SK-N-MC (cell line): ENCODE measurements around the gene TSSK6.

Experiments used
- DNase-seq: peaks from one replicate; pipeline ENCODE4 v3.0.0-alpha.2; 2011; ENCODE audit warnings: low read depth, low spot score
- H3K27ac ChIP-seq: fragments of 200-600 bp; sonication (generic); 2 replicates; pipeline ENCODE4 v1.5.1; 2016; ENCODE audit warnings: mixed run types
- H3K36me3 ChIP-seq: fragments of 200-600 bp; sonication (generic); 2 replicates; pipeline ENCODE4 v1.6.1; 2017; ENCODE audit warnings: antibody characterized with exemption, low read length, mixed read lengths; ENCODE audit not compliant: insufficient read depth
- H3K4me3 ChIP-seq: fragments of 200-600 bp; sonication (generic); 2 replicates; pipeline ENCODE4 v1.5.1; 2016
- H3K9ac ChIP-seq: fragments of 200-600 bp; sonication (generic); 2 replicates; pipeline ENCODE4 v1.8.0; 2017; ENCODE audit warnings: mixed run types, mixed read lengths; ENCODE audit not compliant: insufficient read length
- H3K9me3 ChIP-seq: fragments of 200-600 bp; sonication (generic); 2 replicates; pipeline ENCODE4 v1.6.1; 2017; ENCODE audit warnings: low read depth, mild to moderate bottlenecking, antibody characterized with exemption, low read length, moderate library complexity, mixed read lengths
- EZH2 ChIP-seq: fragments of 200-600 bp; sonication (generic); IDR thresholded peaks from one replicate; pipeline ENCODE4 v1.6.1; 2017; ENCODE audit warnings: antibody characterized with exemption
- FOXP2 ChIP-seq: optimal IDR thresholded peaks from 2 replicates; pipeline ENCODE3; 2011; ENCODE audit warnings: mild to moderate bottlenecking, moderate library complexity; ENCODE audit not compliant: insufficient read depth; ENCODE audit errors: extremely low read length, control extremely low read depth
- POLR2AphosphoS5 ChIP-seq: IDR thresholded peaks from 2 replicates; pipeline ENCODE4 v1.6.1; 2012; ENCODE audit warnings: mild to moderate bottlenecking, low read depth, low read length, borderline replicate concordance

TSSK6 gene

GRCh38 chr19:19548915-19549759 lies 33.8 kb upstream of the TSSK6 start:
- no peak for DNase-seq
- Histone ChIP-seq H3K4me3 (no peak overlapping the region), H3K36me3 (no peaks in the 10 kb centered on the region), H3K9me3 (no peaks in the 10 kb centered on the region), H3K27ac (no peak overlapping the region), H3K9ac (no peak overlapping the region)
- no peak for TF ChIP-seq FOXP2
- no peak for TF ChIP-seq POLR2AphosphoS5

- TF ChIP-seq POLR2AphosphoS5 (no peak), EZH2 (no peak), FOXP2 (no peak)
- H3K9me3 ChIP-seq: no peaks in the 10 kb centered on the region
- H3K36me3 ChIP-seq: no peaks in the 10 kb centered on the region
- no peak overlapping the region for H3K9ac ChIP-seq
- H3K27ac ChIP-seq: no peak overlapping the region
- H3K4me3 ChIP-seq: no peak overlapping the region
- DNase-seq: no peak
These were observed 32.5 kb upstream of the TSSK6 start for GRCh38 chr19:19547674-19548336.

DNA sequence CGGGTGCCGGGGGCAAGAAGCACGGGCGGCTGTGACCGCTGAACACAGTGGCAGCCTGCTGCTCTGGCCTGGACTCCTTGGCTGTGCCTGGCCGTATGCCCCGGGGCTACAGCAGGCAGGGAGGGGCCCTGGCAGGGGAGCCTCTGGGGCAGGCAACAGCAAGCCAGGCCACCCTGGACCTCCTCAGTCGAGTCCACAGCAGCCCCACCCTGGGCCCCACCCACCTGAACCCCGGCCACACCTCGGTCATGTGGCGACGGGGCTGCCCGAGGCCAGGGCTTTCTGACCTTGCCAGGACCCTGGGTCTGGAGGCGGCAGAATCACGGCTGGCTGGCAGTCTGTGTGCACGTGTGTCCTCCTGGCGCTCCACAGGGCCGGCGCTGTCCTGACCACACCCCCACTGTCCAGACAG lies 31.4 kb upstream of the TSSK6 start:
- H3K9ac ChIP-seq: no peak overlapping the region
- no peaks in the 10 kb centered on the region for H3K9me3 ChIP-seq
- TF ChIP-seq POLR2AphosphoS5 (no peak), EZH2 (no peak), FOXP2 (no peak)
- no peak overlapping the region for H3K4me3 ChIP-seq
- no peaks in the 10 kb centered on the region for H3K36me3 ChIP-seq
- no peak for DNase-seq
- no peak overlapping the region for H3K27ac ChIP-seq

DNA sequence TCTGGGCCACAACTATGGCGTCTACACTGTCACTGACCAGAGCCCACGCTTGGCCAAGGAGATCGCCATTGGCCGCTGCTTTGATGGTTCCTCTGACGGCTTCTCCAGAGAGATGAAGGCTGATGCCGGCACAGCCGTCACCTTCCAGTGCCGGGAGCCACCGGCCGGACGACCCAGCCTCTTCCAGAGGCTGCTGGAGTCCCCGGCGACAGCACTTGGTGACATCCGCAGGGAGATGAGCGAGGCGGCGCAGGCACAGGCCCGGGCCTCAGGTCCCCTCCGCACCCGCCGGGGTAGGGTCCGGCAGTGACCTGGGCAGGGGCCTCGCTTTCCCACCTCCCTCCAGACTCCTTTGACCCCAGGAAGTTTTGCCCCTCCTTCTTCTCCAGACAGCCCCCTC lies 30.4 kb upstream of the TSSK6 start:
- H3K36me3 ChIP-seq: no peaks in the 10 kb centered on the region
- H3K27ac ChIP-seq: no peak overlapping the region
- TF ChIP-seq POLR2AphosphoS5 (no peak), EZH2 (no peak), FOXP2 (no peak)
- no peaks in the 10 kb centered on the region for H3K9me3 ChIP-seq
- no peak for DNase-seq
- no peak overlapping the region for H3K4me3 ChIP-seq
- H3K9ac ChIP-seq: no peak overlapping the region

- TF ChIP-seq EZH2: no peak
- TF ChIP-seq POLR2AphosphoS5: no peak
- no peak for TF ChIP-seq FOXP2
- DNase-seq: no peak
- no peaks in the 10 kb centered on the region for H3K36me3 ChIP-seq
These were observed 29.7 kb upstream of the TSSK6 start for GRCh38 chr19:19544954-19545591.

GRCh38 chr19:19544257-19544953 lies 29.1 kb upstream of the TSSK6 start:
- H3K36me3 ChIP-seq: no peaks in the 10 kb centered on the region
- H3K9me3 ChIP-seq: no peaks in the 10 kb centered on the region
- DNase-seq: no peak
- no peak overlapping the region for H3K4me3 ChIP-seq
- no peak overlapping the region for H3K9ac ChIP-seq
- H3K27ac ChIP-seq: no peak overlapping the region
- TF ChIP-seq POLR2AphosphoS5 (no peak), FOXP2 (no peak), EZH2 (no peak)

More at GRCh38 chr19:19544954-19545591, 29.7 kb upstream of the TSSK6 start:
- H3K4me3 ChIP-seq: no peak overlapping the region
- H3K9ac ChIP-seq: no peak overlapping the region
- H3K27ac ChIP-seq: no peak overlapping the region
- no peaks in the 10 kb centered on the region for H3K9me3 ChIP-seq

DNA sequence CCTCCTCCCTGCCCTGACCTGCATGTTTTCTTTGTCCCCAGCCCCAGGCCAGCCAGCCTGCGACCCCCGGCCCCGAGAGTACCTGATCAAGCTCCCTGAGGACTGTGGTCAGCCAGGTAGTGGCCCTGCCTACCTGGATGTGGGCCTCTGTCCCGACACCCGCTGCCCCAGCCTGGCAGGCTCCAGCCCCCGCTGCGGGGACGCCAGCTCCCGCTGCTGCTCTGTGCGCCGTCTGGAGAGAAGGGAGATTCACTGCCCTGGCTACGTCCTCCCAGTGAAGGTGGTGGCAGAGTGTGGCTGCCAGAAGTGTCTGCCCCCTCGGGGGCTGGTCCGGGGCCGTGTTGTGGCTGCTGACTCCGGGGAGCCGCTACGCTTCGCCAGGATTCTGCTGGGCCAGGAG lies 28.3 kb upstream of the TSSK6 start:
- Histone ChIP-seq H3K4me3 (no peak overlapping the region), H3K27ac (no peak overlapping the region), H3K36me3 (no peaks in the 10 kb centered on the region), H3K9ac (no peak overlapping the region), H3K9me3 (no peaks in the 10 kb centered on the region)
- TF ChIP-seq EZH2 (no peak), POLR2AphosphoS5 (no peak), FOXP2 (no peak)
- DNase-seq: no peak

GRCh38 chr19:19543101-19543500 lies 27.8 kb upstream of the TSSK6 start:
- H3K27ac ChIP-seq: no peak overlapping the region
- H3K9me3 ChIP-seq: no peaks in the 10 kb centered on the region
- no peak for DNase-seq
- H3K36me3 ChIP-seq: no peaks in the 10 kb centered on the region
- TF ChIP-seq POLR2AphosphoS5 (no peak), FOXP2 (no peak), EZH2 (no peak)
- no peak overlapping the region for H3K9ac ChIP-seq
- H3K4me3 ChIP-seq: no peak overlapping the region

DNA sequence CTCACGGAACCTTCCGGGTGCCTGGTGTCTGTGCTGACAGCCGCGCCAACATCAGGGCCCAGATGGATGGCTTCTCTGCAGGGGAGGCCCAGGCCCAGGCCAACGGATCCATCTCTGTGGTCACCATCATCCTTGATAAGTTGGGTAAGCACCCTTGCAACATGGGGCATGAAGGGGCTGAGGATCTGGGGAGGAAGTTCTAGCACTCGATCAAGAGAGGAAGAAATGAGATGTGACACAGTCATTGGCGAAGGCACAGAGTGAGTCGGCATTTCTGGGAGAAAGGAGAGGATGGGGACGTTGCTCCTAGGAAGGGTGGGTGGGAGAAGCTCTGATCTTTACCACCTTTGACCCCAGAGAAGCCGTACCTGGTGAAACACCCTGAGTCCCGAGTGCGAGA lies 27.2 kb upstream of the TSSK6 start:
- H3K27ac ChIP-seq: no peak overlapping the region
- no peak for TF ChIP-seq EZH2
- TF ChIP-seq POLR2AphosphoS5: no peak
- no peak for TF ChIP-seq FOXP2
- H3K4me3 ChIP-seq: no peak overlapping the region
- no peaks in the 10 kb centered on the region for H3K36me3 ChIP-seq
- DNase-seq: no peak
- H3K9ac ChIP-seq: no peak overlapping the region
- no peaks in the 10 kb centered on the region for H3K9me3 ChIP-seq
